IMR-90 (cell line): ENCODE data around the gene ASAP2. TPM values are rescaled to one million over a fixed set of nuclear protein-coding genes. Genes with fewer than 3 reads are reported as not detected.

ENCODE experiments used
- ATAC-seq: fragments of 200-7000 bp; cut with Tn5 transposase; 2 replicates; pipeline ENCODE4 v1.9.1; 2020; ENCODE audit warnings: low read depth, mild to moderate bottlenecking, moderate library complexity
- BruUV-seq: library from RNA; stranded (reverse); fragments of 400-500 nt; replicated peaks from 2 replicates; lab custom pipeline; 2021; lab: Mats Ljungman, UMichigan
- CTCF ChIA-PET: fragments of 300-600 bp; formaldehyde crosslinking; extraction: SDS; loops from one replicate; lab custom pipeline; 2021; ENCODE audit warnings: antibody characterized with exemption; lab: Yijun Ruan, JAX
- POLR2A ChIA-PET: fragments of 300-600 bp; sonication (Branson Sonifier 250); formaldehyde crosslinking; loops from one replicate; lab custom pipeline; 2022; ENCODE audit warnings: antibody characterized with exemption; ENCODE audit not compliant: unreplicated experiment; lab: Charles Lee
- DNase-seq: peaks from one replicate; pipeline ENCODE4 v3.0.0; 2013
- H2AFZ ChIP-seq: replicated peaks from 2 replicates; pipeline ENCODE3; 2013; ENCODE audit warnings: low read length, mild to moderate bottlenecking; ENCODE audit not compliant: poor library complexity
- H2AK5ac ChIP-seq: 2 replicates; pipeline ENCODE4 v1.6.1; 2013; ENCODE audit warnings: low read depth, low read length, inconsistent platforms
- H2AK9ac ChIP-seq: replicated peaks from 2 replicates; pipeline ENCODE3; 2013; ENCODE audit warnings: mild to moderate bottlenecking, low read depth, low read length, moderate library complexity; ENCODE audit not compliant: poor library complexity
- H2BK120ac ChIP-seq: 2 replicates; pipeline ENCODE4 v1.6.1; 2013; ENCODE audit warnings: low read depth, low read length, inconsistent platforms
- H2BK15ac ChIP-seq: 3 replicates; pipeline ENCODE4 v1.6.1; 2013; ENCODE audit warnings: low read depth, low read length, inconsistent platforms
- H2BK20ac ChIP-seq: 2 replicates; pipeline ENCODE4 v1.6.1; 2013; ENCODE audit warnings: low read depth, mild to moderate bottlenecking, inconsistent platforms, low read length, moderate library complexity
- H2BK5ac ChIP-seq: 2 replicates; pipeline ENCODE4 v1.6.1; 2013; ENCODE audit warnings: mild to moderate bottlenecking, low read depth, low read length, inconsistent platforms; ENCODE audit not compliant: poor library complexity, severe bottlenecking
- H3K14ac ChIP-seq: replicated peaks from 2 replicates; pipeline ENCODE4 v1.6.1; 2013; ENCODE audit warnings: low read depth, low read length, inconsistent platforms
- H3K18ac ChIP-seq: 2 replicates; pipeline ENCODE4 v1.6.1; 2013; ENCODE audit warnings: low read depth, low read length, control low read depth
- H3K23ac ChIP-seq: 2 replicates; pipeline ENCODE4 v1.6.1; 2013; ENCODE audit warnings: low read depth, low read length, inconsistent platforms
- H3K27ac ChIP-seq: 2 replicates; pipeline ENCODE4 v1.5.1; 2013; ENCODE audit warnings: mild to moderate bottlenecking, control low read depth, low read length; ENCODE audit not compliant: insufficient read depth
- H3K27me3 ChIP-seq: 2 replicates; pipeline ENCODE4 v1.6.1; 2013; ENCODE audit warnings: low read length; ENCODE audit not compliant: control insufficient read depth, insufficient read depth
- H3K36me3 ChIP-seq: 2 replicates; pipeline ENCODE4 v1.6.1; 2013; ENCODE audit warnings: low read length, mixed read lengths; ENCODE audit not compliant: control insufficient read depth, insufficient read depth
- H3K4ac ChIP-seq: 2 replicates; pipeline ENCODE4 v1.6.1; 2013; ENCODE audit warnings: low read depth, low read length, inconsistent platforms
- H3K4me1 ChIP-seq: 2 replicates; pipeline ENCODE4 v1.6.1; 2013; ENCODE audit warnings: low read length, mixed read lengths; ENCODE audit not compliant: control insufficient read depth, insufficient read depth
- H3K4me2 ChIP-seq: 2 replicates; pipeline ENCODE4 v1.6.1; 2013; ENCODE audit warnings: low read depth, mild to moderate bottlenecking, control low read depth, low read length, moderate library complexity
- H3K4me3 ChIP-seq: 2 replicates; pipeline ENCODE4 v1.5.1; 2013; ENCODE audit warnings: low read depth, mild to moderate bottlenecking, control low read depth, low read length, moderate library complexity; ENCODE audit not compliant: insufficient read depth
- H3K56ac ChIP-seq: 2 replicates; pipeline ENCODE4 v1.6.1; 2013; ENCODE audit warnings: low read length, inconsistent platforms; ENCODE audit not compliant: insufficient read depth; ENCODE audit errors: extremely low read depth
- H3K79me1 ChIP-seq, 2 experiments: 2 replicates each; pipeline ENCODE4 v1.6.1; 2013; ENCODE audit warnings: low read length in 2 of 2, inconsistent platforms in 1 of 2, low read depth in 1 of 2
- H3K9ac ChIP-seq: 2 replicates; pipeline ENCODE4 v1.6.1; 2013; ENCODE audit warnings: low read depth, low read length, control low read depth
- H3K9me1 ChIP-seq: 2 replicates; pipeline ENCODE4 v1.6.1; 2013; ENCODE audit warnings: low read length, inconsistent platforms; ENCODE audit not compliant: insufficient read depth
- H3K9me3 ChIP-seq: 2 replicates; pipeline ENCODE4 v1.6.1; 2013; ENCODE audit warnings: low read length; ENCODE audit not compliant: control insufficient read depth, insufficient read depth
- H4K20me1 ChIP-seq: 2 replicates; pipeline ENCODE4 v1.6.1; 2013; ENCODE audit warnings: low read length, inconsistent platforms; ENCODE audit not compliant: insufficient read depth
- H4K5ac ChIP-seq: 2 replicates; pipeline ENCODE4 v1.6.1; 2013; ENCODE audit warnings: mild to moderate bottlenecking, low read depth, low read length, control low read depth
- H4K8ac ChIP-seq, 2 experiments: 2 replicates each; pipeline ENCODE4 v1.6.1; 2013; ENCODE audit warnings: low read depth in 2 of 2, low read length in 2 of 2, control low read depth in 1 of 2, inconsistent platforms in 1 of 2
- H4K91ac ChIP-seq: 2 replicates; pipeline ENCODE4 v1.6.1; 2013; ENCODE audit warnings: low read depth, low read length, inconsistent platforms; ENCODE audit not compliant: insufficient read depth
- CEBPB ChIP-seq: IDR thresholded peaks from 2 replicates; pipeline ENCODE4 v1.6.1; 2012; ENCODE audit warnings: low read depth, low read length, improper control_type of control experiment
- CHD1 ChIP-seq: IDR thresholded peaks from 2 replicates; pipeline ENCODE4 v1.6.1; 2012; ENCODE audit warnings: low read depth, low read length, improper control_type of control experiment
- CTCF ChIP-seq: conservative IDR thresholded peaks from 2 replicates; pipeline ENCODE4 v1.5.1; 2012; ENCODE audit warnings: mild to moderate bottlenecking, low read depth, low read length, improper control_type of control experiment
- FOS ChIP-seq: fragments of 150-350 bp; IDR thresholded peaks from 2 replicates; pipeline ENCODE4 v1.6.1; 2016; ENCODE audit warnings: low read depth, low read length
- MAFK ChIP-seq: IDR thresholded peaks from 2 replicates; pipeline ENCODE4 v1.6.1; 2012; ENCODE audit warnings: low read depth, low read length, improper control_type of control experiment
- MAZ ChIP-seq: IDR thresholded peaks from 2 replicates; pipeline ENCODE4 v1.6.1; 2012; ENCODE audit warnings: low read depth, mild to moderate bottlenecking, low read length, improper control_type of control experiment, moderate library complexity, borderline replicate concordance
- MXI1 ChIP-seq: IDR thresholded peaks from 2 replicates; pipeline ENCODE4 v1.6.1; 2012; ENCODE audit warnings: low read depth, mild to moderate bottlenecking, low read length, moderate library complexity, borderline replicate concordance
- NFE2L2 ChIP-seq: fragments of 150-350 bp; IDR thresholded peaks from 2 replicates; pipeline ENCODE4 v1.6.1; 2016; ENCODE audit warnings: low read depth, mild to moderate bottlenecking, low read length
- POLR2A ChIP-seq: IDR thresholded peaks from 2 replicates; pipeline ENCODE4 v1.6.1; 2012; ENCODE audit warnings: mild to moderate bottlenecking, low read depth, low read length
- RAD21 ChIP-seq: IDR thresholded peaks from 2 replicates; pipeline ENCODE4 v1.6.1; 2012; ENCODE audit warnings: low read length, improper control_type of control experiment
- RCOR1 ChIP-seq: IDR thresholded peaks from 2 replicates; pipeline ENCODE4 v1.6.1; 2012; ENCODE audit warnings: mild to moderate bottlenecking, low read length, improper control_type of control experiment; ENCODE audit not compliant: insufficient replicate concordance
- RFX5 ChIP-seq: IDR thresholded peaks from 2 replicates; pipeline ENCODE4 v1.8.0; 2012; ENCODE audit warnings: low read depth, mild to moderate bottlenecking, low read length, moderate library complexity
- SMC3 ChIP-seq: fragments of 150-350 bp; IDR thresholded peaks from 2 replicates; pipeline ENCODE4 v1.6.1; 2016; ENCODE audit warnings: low read depth, mild to moderate bottlenecking, antibody characterized with exemption, low read length, moderate library complexity
- USF2 ChIP-seq: fragments of 150-350 bp; IDR thresholded peaks from 2 replicates; pipeline ENCODE4 v1.6.1; 2017; ENCODE audit warnings: mild to moderate bottlenecking, antibody characterized with exemption, low read length, low read depth
- WGBS, 2 experiments: methylation state at CpG; one replicate each; pipeline versions ENCODE4 v1.1.5 to v1.1.7; 2013; ENCODE audit warnings: missing lambda C conversion rate in 2 of 2; ENCODE audit not compliant: insufficient read length in 1 of 2; ENCODE audit errors: extremely low coverage in 2 of 2; 5-methylcytosine and 5-hydroxymethylcytosine counted together
- dilution Hi-C: fragments of 300-500 bp; cut with HindIII; formaldehyde crosslinking; loops from one replicate; pipeline ENCODE4 v1.14.3; 2018; ENCODE audit warnings: low sequenced_read_pairs; ENCODE audit not compliant: unreplicated experiment
- in situ Hi-C: fragments of 300-500 bp; cut with MboI; formaldehyde crosslinking; loops from 3 replicates; pipeline ENCODE4 v1.14.3; 2019; ENCODE audit warnings: low sequenced_read_pairs, inconsistent platforms, mixed read lengths
- intact Hi-C: fragments of 100-400 bp; cut with micrococcal nuclease; formaldehyde crosslinking; loops from 2 replicates; pipeline ENCODE4 v1.10.0; 2022
- polyA plus RNA-seq, 3 experiments: library from polyadenylated mRNA; depleted of rRNA; stranded (reverse); fragments of >200 nt; gene quantifications; 2 replicates each; pipeline ENCODE4 v1.2.3, GENCODE V29; 2012; ENCODE audit warnings: low replicate concordance in 1 of 3
- total RNA-seq: library from RNA; depleted of rRNA; stranded (reverse); fragments of >200 nt; gene quantifications from 2 replicates; pipeline ENCODE4 v1.2.3, GENCODE V29; 2012

The ASAP2 gene
- total and polyA plus RNA-seq, 2 of the 4 experiments (the other 2 are of a cell fraction) = 19.7 to 28.1 TPM

- Histone ChIP-seq H3K27me3 (no peaks in the 10 kb centered on the region), H3K9me3 (no peaks in the 10 kb centered on the region), H3K9ac (no peak overlapping the region), H3K56ac (no peak overlapping the region), H2BK120ac (no peak overlapping the region), H3K18ac (no peak overlapping the region), H3K4me3 (no peak overlapping the region), H3K4me2 (no peak overlapping the region), H2BK20ac (no peak overlapping the region), H2AK5ac (no peak overlapping the region), H4K5ac (no peak overlapping the region), H2AK9ac (no peak overlapping the region), H3K4me1 (peaks cover 11% of the 10 kb centered on the region), H3K4ac (no peak overlapping the region), H3K9me1 (peaks cover 19% of the 10 kb centered on the region), H2AFZ (no peak overlapping the region), H4K8ac (no peak overlapping the region), H3K14ac (no peak overlapping the region), H3K23ac (no peak overlapping the region), H3K36me3 (peaks cover 22% of the 10 kb centered on the region), H4K20me1 (no peaks in the 10 kb centered on the region), H2BK5ac (no peak overlapping the region), H2BK15ac (no peak overlapping the region), H3K79me1 (peaks cover 32 to 75% of the 10 kb centered on the region in 2 experiments), H4K91ac (no peak overlapping the region), H3K27ac (no peak overlapping the region)
- TF ChIP-seq FOS = no peak
- TF ChIP-seq RAD21 = no peak
- no peak for TF ChIP-seq MAZ
- TF ChIP-seq CHD1 = no peak
- no peak for TF ChIP-seq MXI1
- no peak for TF ChIP-seq CEBPB
- no peak for TF ChIP-seq POLR2A
- TF ChIP-seq CTCF = no peak
- no peak for TF ChIP-seq USF2
- TF ChIP-seq RFX5 = no peak
- TF ChIP-seq RCOR1 = no peak
- TF ChIP-seq NFE2L2 = no peak
- TF ChIP-seq SMC3 = no peak
- no peak for TF ChIP-seq MAFK
- ChIA-PET POLR2A (no interaction called here), CTCF (no interaction called here)
- ATAC-seq = no peak
- dilution Hi-C loops (no loop called here), intact Hi-C loops (no loop called here), in situ Hi-C loops (loop anchor here (10.0 to 25.0 kb wide), 3 partner anchors 126 to 468 kb away; partner anchors contain the start of gene ASAP2)
- BruUV-seq = no TSS peak
- DNase-seq = no peak
- 87% methylated on average over 4 of the region's 19 CpGs; no CpG with 5 or more reads in 1 of the 2 experiments for WGBS, 2 experiments
Measured at GRCh38 chr2:9330612-9331270, 124.1 kb downstream of the ASAP2 start.
